ENCODE results near the gene CFAP99.

The CFAP99 gene

GRCh38 chr4:2399216-2399615 lies 19.5 kb upstream of the CFAP99 start:
- TF ChIP-seq ISL1 (CRISPR knock-in tag; IDR thresholded peaks at IDR 0.05), result no peak
- no peak for TF ChIP-seq GLIS3 (CRISPR knock-in tag; IDR thresholded peaks at IDR 0.05)
- TF ChIP-seq ARNTL (CRISPR knock-in tag; IDR thresholded peaks at IDR 0.05; ENCODE audit: borderline replicate concordance, low read depth), result no peak
- TF ChIP-seq PPARA (CRISPR knock-in tag; IDR thresholded peaks at IDR 0.05; ENCODE audit: borderline replicate concordance), result no peak
- TF ChIP-seq POU6F1 (CRISPR knock-in tag; IDR thresholded peaks at IDR 0.05; ENCODE audit: borderline replicate concordance, low read depth), result no peak
- TF ChIP-seq ZNF565 (CRISPR knock-in tag; conservative IDR thresholded peaks at IDR 0.05; ENCODE audit: low read depth), result no peak
- TF ChIP-seq SNAI2 (CRISPR knock-in tag; IDR thresholded peaks at IDR 0.05), result no peak
- no peak for TF ChIP-seq CREB5 (CRISPR knock-in tag; IDR thresholded peaks at IDR 0.05; ENCODE audit: low read depth)
- no peak for ATAC-seq

- no peak for ATAC-seq
- TF ChIP-seq ZFP30 (CRISPR knock-in tag; IDR thresholded peaks at IDR 0.05), result no peak
- no peak for TF ChIP-seq SNAI2 (CRISPR knock-in tag; IDR thresholded peaks at IDR 0.05)
- TF ChIP-seq TOX (CRISPR knock-in tag; IDR thresholded peaks at IDR 0.05; ENCODE audit: borderline replicate concordance), result no peak
- TF ChIP-seq TCF4 (CRISPR knock-in tag; IDR thresholded peaks at IDR 0.05; ENCODE audit: borderline replicate concordance), result no peak
- no peak for TF ChIP-seq OSR1 (CRISPR knock-in tag; IDR thresholded peaks at IDR 0.05)
- no peak for TF ChIP-seq ISL1 (CRISPR knock-in tag; IDR thresholded peaks at IDR 0.05)
- no peak for TF ChIP-seq CSDC2 (CRISPR knock-in tag; IDR thresholded peaks at IDR 0.05)
- TF ChIP-seq ESRRG (CRISPR knock-in tag; IDR thresholded peaks at IDR 0.05), result no peak
- no peak for TF ChIP-seq ZNF565 (CRISPR knock-in tag; conservative IDR thresholded peaks at IDR 0.05; ENCODE audit: low read depth)
- no peak for TF ChIP-seq ZC3H10 (CRISPR knock-in tag; IDR thresholded peaks at IDR 0.05)
- TF ChIP-seq ARNTL (CRISPR knock-in tag; IDR thresholded peaks at IDR 0.05; ENCODE audit: borderline replicate concordance, low read depth), result no peak
These were observed 19.0 kb upstream of the CFAP99 start for GRCh38 chr4:2399631-2400190.

- ATAC-seq, result no peak
- TF ChIP-seq TCF4 (CRISPR knock-in tag; IDR thresholded peaks at IDR 0.05; ENCODE audit: borderline replicate concordance), result no peak
- TF ChIP-seq ESRRG (CRISPR knock-in tag; IDR thresholded peaks at IDR 0.05), result no peak
- no peak for TF ChIP-seq ARNTL (CRISPR knock-in tag; IDR thresholded peaks at IDR 0.05; ENCODE audit: borderline replicate concordance, low read depth)
- TF ChIP-seq OSR1 (CRISPR knock-in tag; IDR thresholded peaks at IDR 0.05), result no peak
- no peak for TF ChIP-seq SNAI2 (CRISPR knock-in tag; IDR thresholded peaks at IDR 0.05)
- no peak for TF ChIP-seq ZC3H10 (CRISPR knock-in tag; IDR thresholded peaks at IDR 0.05)
- no peak for TF ChIP-seq ISL1 (CRISPR knock-in tag; IDR thresholded peaks at IDR 0.05)
- no peak for TF ChIP-seq CREB5 (CRISPR knock-in tag; IDR thresholded peaks at IDR 0.05; ENCODE audit: low read depth)
- no peak for TF ChIP-seq BACH2 (CRISPR knock-in tag; IDR thresholded peaks at IDR 0.05; ENCODE audit: borderline replicate concordance)
- TF ChIP-seq ZNF70 (CRISPR knock-in tag; IDR thresholded peaks at IDR 0.05), result no peak
- TF ChIP-seq CSRNP3 (CRISPR knock-in tag; IDR thresholded peaks at IDR 0.05), result no peak
- TF ChIP-seq CSDC2 (CRISPR knock-in tag; IDR thresholded peaks at IDR 0.05), result no peak
- TF ChIP-seq PATZ1 (CRISPR knock-in tag; IDR thresholded peaks at IDR 0.05; ENCODE audit: borderline replicate concordance), result no peak
These were observed 17.7 kb upstream of the CFAP99 start for GRCh38 chr4:2400841-2401609.

Data from SK-N-SH treated with all-trans-retinoic acid at 6 μM for 48 hours (cell line).